Measurements from ENCODE around the gene MTG1.
"Not testable (repeated sequence)": the region's sequence is repeated elsewhere in the genome, so short reads cannot be mapped to it uniquely, and the experiment has no call there.

MTG1 gene

DNA sequence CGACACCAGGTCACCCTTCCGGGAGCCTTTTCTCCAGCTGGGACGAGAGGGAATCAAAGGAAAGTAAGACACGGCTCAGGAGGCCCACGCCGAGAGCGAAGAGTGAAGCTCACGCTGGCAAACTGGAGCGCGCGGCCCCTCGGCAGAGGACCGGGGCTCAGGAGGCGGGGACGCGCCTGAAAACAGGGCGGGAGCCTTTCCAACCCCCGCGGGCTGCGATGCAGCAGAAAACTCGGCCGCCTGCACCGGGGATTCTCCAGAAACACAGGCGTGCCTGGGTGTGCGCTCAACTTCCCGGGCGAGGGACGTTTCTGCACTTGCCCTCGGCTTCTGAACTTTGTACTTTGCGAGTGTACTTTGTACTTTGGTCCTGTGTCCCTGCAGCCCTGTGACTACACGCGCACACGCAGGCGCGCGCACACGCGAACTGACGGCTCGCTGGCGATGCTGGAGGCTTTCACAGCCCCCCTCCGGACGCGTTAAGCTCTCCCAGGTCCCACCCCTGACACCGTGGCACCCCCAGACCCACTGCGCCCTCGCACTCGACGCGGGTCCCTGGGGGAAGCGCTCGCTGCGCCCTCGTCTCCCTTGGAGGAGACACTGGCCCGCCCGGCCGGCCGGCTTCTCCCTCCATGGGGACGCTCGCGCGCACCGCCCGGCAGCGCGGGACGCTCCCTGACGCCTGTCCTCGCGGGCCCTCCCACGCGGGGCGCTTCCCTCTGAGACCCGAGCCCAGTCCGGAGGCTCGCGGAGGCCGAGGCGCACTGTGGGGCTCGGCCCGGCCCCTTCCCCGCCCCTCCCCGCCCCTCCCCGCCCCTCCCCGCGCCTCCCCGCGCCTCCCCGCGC, 15.5 kb upstream of the MTG1 start:
- Histone ChIP-seq H3K9ac (ENCODE audit: low read depth, low read length) (peak overlapping the region; percentile 86), H3K36me3 (ENCODE audit: insufficient read depth, low read length) (no peaks in the 10 kb centered on the region), H3K4me1 (ENCODE audit: insufficient read depth, low read length) (no peaks in the 10 kb centered on the region; the same call in 1 of the 2 replicates), H3K9me3 (ENCODE audit: control insufficient read depth, insufficient read depth, low read length) (no peaks in the 10 kb centered on the region)

DNA sequence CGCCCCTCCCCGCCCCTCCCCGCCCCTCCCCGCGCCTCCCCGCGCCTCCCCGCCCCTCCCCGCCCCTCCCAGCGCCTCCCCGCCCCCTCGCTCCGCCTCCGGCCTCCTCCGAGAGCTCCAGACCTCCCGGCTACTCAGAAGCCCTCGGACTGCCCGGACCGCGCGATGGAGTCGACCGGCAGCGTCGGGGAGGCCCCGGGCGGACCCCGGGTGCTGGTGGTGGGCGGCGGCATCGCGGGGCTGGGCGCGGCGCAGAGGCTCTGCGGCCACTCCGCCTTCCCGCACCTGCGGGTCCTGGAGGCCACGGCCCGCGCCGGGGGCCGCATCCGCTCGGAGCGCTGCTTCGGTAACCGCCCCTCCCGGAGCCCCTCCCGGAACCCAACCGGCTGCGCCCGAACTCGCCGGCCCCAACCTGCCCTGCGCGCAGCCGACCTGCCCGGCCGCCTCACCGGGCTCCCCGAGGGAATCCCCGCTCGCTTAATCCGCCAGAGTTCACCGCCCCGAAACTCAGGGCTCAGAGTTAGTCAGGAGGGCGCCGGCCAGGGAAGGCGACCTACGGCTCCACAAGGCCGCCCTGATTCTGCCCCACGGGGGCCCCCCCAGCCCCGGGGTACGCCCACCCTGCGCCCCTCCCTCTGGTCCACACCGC, 14.7 kb upstream of the MTG1 start, which contains the start of gene PAOX:
PAOX (plus strand) TSS at position 111 of the 649 bp plus-strand sequence; CDS start at position 166, 55 bp downstream.
- H3K9me3 ChIP-seq (ENCODE audit: control insufficient read depth, insufficient read depth, low read length), result no peaks in the 10 kb centered on the region
- H3K4me1 ChIP-seq (ENCODE audit: insufficient read depth, low read length), result no peaks in the 10 kb centered on the region; the same call in 1 of the 2 replicates
- no peaks in the 10 kb centered on the region for H3K36me3 ChIP-seq (ENCODE audit: insufficient read depth, low read length)
- H3K9ac ChIP-seq (ENCODE audit: low read depth, low read length), result peak within 1 kb of the TSS; percentile 86

DNA sequence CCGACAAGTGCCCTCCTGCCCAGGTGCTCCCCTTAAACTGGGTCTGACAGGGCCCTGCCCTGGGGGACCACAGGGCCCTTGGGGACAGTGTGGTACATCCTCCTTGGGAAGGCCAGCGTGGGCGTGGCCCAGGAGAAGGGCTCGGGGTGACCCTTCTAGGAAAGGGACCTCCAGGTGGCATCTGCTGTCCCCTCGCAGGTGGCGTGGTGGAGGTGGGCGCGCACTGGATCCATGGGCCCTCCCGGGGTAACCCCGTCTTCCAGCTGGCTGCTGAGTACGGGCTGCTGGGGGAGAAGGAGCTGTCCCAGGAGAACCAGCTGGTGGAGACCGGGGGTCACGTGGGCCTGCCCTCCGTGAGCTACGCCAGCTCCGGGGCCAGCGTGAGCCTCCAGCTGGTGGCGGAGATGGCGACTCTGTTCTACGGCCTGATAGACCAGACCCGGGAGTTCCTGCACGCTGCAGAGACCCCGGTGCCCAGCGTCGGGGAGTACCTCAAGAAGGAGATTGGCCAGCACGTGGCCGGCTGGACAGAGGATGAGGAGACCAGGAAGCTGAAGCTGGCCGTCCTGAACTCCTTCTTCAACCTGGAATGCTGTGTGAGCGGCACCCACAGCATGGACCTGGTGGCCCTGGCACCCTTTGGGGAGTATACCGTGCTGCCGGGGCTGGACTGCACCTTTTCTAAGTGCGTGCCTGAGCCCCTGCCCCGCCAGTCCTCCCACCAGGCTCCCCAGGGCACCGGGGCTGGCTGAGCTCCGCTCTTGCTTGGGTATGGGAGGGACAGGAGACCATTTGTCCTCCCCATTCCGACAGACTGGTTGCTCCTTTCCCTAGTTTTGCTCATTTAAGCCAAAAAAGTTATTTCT, 13.9 kb upstream of the MTG1 start:
- Histone ChIP-seq H3K4me1 (ENCODE audit: insufficient read depth, low read length) (no peaks in the 10 kb centered on the region; the same call in 1 of the 2 replicates), H3K9ac (ENCODE audit: low read depth, low read length) (peak overlapping the region; percentile 72; the same call in 1 of the 2 replicates), H3K9me3 (ENCODE audit: control insufficient read depth, insufficient read depth, low read length) (no peaks in the 10 kb centered on the region), H3K36me3 (ENCODE audit: insufficient read depth, low read length) (no peaks in the 10 kb centered on the region)

DNA sequence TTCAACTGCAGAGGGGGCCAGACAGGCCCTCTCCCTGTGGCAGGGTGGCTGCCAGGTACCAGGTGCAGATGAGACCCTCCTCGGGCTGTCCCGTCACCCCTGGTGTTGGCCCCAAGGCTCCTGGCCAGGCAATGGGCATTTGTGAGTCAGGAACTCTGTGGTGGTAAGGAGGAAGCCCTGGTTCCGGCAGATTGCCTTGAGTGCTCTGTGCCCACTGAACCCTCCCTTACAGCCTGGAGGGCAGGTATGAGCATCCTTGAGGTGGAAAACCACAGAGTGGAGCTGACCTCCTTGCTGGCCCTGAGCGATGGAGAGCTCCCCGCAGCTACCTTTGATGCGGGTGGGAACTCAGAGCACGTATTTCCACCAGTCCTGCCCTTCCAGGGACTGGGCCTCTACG, 12.9 kb upstream of the MTG1 start:
- Histone ChIP-seq H3K9me3 (ENCODE audit: control insufficient read depth, insufficient read depth, low read length) (no peaks in the 10 kb centered on the region), H3K36me3 (ENCODE audit: insufficient read depth, low read length) (no peaks in the 10 kb centered on the region), H3K9ac (ENCODE audit: low read depth, low read length) (no peak overlapping the region), H3K4me1 (ENCODE audit: insufficient read depth, low read length) (no peaks in the 10 kb centered on the region; the same call in 1 of the 2 replicates)

DNA sequence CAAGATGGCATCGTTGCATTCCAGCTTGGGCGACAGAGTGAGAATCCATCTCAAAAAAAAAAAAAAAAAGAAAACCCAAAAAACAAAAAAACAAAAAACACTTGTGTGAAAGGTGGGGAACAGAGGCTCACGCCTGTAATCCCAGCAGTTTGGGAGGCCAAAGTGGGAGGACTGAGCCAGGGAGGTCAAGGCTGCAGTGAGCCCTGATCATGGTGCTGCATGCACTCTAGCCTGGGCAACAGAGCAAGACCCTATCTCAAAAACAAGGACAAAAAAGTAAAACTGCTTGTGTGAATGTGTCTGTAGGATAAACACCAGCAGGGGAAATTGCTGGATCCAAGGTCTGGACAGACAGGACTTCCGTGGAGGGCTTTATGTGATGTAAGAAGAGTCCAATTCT, 10.4 kb upstream of the MTG1 start:
- no peak overlapping the region for H3K9ac ChIP-seq (ENCODE audit: low read depth, low read length)
- no peaks in the 10 kb centered on the region for H3K4me1 ChIP-seq (ENCODE audit: insufficient read depth, low read length)
- H3K36me3 ChIP-seq (ENCODE audit: insufficient read depth, low read length), result no peaks in the 10 kb centered on the region
- no peaks in the 10 kb centered on the region for H3K9me3 ChIP-seq (ENCODE audit: control insufficient read depth, insufficient read depth, low read length)

DNA sequence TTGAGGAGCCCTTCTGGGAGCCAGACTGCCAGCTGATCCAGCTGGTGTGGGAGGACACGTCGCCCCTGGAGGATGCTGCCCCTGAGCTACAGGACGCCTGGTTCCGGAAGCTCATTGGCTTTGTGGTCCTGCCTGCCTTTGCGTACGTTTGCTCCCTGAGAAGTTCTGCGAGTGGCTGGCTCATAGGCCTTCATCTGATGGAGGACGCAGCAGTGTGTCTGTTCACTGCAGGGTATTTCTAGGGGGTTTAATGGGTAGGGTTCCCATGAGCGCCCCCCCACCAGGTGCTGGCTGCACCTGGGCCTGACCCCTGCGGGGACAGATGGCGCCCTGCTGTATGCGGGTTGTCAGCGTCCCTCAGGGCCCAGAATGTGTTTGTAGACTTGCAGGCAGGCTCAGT, 9.9 kb upstream of the MTG1 start:
- no peaks in the 10 kb centered on the region for H3K9me3 ChIP-seq (ENCODE audit: control insufficient read depth, insufficient read depth, low read length)
- no peaks in the 10 kb centered on the region for H3K4me1 ChIP-seq (ENCODE audit: insufficient read depth, low read length)
- H3K9ac ChIP-seq (ENCODE audit: low read depth, low read length), result no peak overlapping the region
- no peaks in the 10 kb centered on the region for H3K36me3 ChIP-seq (ENCODE audit: insufficient read depth, low read length)

DNA sequence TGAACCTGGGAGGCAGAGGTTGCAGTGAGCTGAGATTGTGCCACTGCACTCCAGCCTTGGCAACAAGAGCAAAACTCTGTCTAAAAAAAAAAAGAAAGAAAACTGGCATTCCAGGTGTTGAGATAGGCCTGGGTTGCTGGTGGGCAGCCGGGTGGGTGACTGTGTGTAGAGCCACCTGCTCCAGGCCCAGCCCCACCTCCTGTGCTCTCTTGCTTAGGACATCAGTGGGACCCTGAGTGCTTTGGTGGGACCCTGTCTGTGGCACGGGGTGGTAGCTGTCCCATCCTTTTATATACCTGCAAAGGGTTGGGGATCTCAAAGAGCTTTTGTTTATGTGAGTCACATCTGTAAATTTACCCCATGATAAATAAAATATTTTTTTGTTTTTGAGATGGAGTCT, 8.7 kb upstream of the MTG1 start:
- H3K4me1 ChIP-seq (ENCODE audit: insufficient read depth, low read length), result peaks cover 2% of the 10 kb centered on the region; the same call in 1 of the 2 replicates
- H3K9ac ChIP-seq (ENCODE audit: low read depth, low read length), result no peak overlapping the region
- H3K36me3 ChIP-seq (ENCODE audit: insufficient read depth, low read length), result no peaks in the 10 kb centered on the region
- H3K9me3 ChIP-seq (ENCODE audit: control insufficient read depth, insufficient read depth, low read length), result no peaks in the 10 kb centered on the region

DNA sequence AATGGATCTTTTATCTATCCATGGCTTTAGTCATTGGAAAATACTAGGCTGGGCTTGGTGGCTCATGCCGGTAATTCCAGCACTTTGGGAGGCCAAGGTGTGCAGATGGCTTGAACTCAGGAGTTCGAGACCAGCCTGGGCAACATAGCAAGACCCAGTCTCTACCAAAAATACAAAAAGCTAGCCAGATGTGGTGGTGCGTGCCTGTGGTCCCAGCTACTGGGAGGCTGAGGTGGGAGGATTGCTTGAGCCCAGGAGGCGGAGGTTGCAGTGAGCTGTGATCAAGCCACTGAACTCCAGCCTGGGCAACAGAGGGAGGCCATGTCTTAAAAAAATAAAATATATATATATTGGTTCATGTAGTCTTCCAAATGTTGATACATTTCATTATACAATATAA, 7.0 kb upstream of the MTG1 start:
- H3K9ac ChIP-seq (ENCODE audit: low read depth, low read length); H3K9me3 ChIP-seq (ENCODE audit: control insufficient read depth, insufficient read depth, low read length); H3K36me3 ChIP-seq (ENCODE audit: insufficient read depth, low read length); H3K4me1 ChIP-seq (ENCODE audit: insufficient read depth, low read length): not testable (repeated sequence)

DNA sequence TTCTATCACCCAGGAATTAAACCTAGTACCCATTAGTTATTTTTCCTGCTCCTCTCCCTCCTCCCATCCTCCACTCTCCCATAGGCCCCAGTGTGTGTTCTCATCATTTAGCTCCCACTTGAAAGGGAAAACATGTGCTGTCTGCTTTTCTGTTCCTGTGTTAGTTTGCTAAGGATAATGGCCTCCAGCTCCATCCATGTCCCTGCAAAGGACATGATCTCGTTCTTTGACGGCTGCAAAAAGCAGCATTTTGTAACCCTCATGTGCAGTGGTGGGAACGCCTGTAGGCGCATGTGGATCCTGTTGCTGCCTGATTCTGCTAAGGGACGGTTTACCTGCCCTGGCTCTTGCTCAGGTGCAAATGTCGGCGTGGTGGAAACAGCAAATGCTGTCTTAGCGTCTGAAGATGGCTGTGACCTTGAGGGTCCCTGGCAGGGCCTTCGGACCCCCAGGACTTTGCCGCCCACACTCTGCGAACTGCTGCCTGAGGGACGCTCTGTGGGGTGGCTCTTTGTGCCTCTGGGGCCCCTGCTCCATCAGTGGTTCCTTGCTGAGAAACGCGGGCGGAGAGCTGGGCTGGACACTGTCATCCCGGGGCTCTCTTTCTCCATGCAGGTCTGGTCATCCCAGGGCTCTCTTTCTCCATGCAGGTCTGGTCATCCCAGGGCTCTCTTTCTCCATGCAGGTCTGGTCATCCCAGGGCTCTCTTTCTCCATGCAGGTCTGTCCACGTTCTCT, 5.6 kb upstream of the MTG1 start:
- Histone ChIP-seq H3K4me1 (ENCODE audit: insufficient read depth, low read length) (peaks cover 5% of the 10 kb centered on the region; the same call in 1 of the 2 replicates), H3K9ac (ENCODE audit: low read depth, low read length) (no peak overlapping the region), H3K36me3 (ENCODE audit: insufficient read depth, low read length) (no peaks in the 10 kb centered on the region), H3K9me3 (ENCODE audit: control insufficient read depth, insufficient read depth, low read length) (no peaks in the 10 kb centered on the region)

DNA sequence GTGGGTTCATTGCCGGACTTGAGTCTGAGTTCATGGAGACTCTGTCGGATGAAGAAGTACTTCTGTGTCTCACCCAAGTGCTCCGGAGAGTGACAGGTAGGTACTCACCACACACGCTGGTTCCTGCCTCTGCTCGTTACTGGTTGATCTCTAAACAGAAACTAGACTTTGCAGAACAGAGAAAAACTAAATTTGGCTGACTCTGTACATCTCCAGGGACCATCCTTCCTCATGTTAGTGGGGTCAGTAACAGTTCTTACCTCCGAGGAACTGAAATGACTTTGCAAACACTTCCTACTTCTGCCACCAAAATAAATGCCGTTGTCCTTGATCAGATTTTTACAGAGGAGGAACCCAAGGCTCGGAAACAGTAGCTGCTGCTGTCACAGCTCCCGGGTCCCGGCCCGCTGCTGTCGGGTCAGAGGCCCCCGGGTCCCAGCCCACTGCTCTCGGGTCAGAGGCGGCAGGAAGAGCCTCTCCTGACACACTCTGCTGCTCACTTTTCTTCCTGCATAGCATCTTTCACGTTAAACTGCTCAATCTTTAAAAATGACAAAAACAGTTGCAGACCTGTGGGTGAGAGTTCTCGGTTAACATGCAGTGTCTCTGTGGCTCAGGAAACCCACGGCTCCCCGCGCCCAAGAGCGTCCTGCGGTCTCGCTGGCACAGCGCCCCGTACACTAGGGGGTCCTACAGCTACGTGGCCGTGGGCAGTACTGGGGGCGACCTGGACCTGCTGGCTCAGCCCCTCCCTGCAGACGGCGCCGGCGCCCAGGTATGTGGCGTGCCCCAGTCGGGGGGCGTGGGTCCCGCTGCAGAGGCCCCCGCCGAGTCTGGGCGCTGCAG, 4.8 kb upstream of the MTG1 start:
- peaks cover 5% of the 10 kb centered on the region; the same call in 1 of the 2 replicates for H3K4me1 ChIP-seq (ENCODE audit: insufficient read depth, low read length)
- H3K9ac ChIP-seq (ENCODE audit: low read depth, low read length), result no peak overlapping the region
- no peaks in the 10 kb centered on the region for H3K36me3 ChIP-seq (ENCODE audit: insufficient read depth, low read length)
- H3K9me3 ChIP-seq (ENCODE audit: control insufficient read depth, insufficient read depth, low read length), result no peaks in the 10 kb centered on the region

DNA sequence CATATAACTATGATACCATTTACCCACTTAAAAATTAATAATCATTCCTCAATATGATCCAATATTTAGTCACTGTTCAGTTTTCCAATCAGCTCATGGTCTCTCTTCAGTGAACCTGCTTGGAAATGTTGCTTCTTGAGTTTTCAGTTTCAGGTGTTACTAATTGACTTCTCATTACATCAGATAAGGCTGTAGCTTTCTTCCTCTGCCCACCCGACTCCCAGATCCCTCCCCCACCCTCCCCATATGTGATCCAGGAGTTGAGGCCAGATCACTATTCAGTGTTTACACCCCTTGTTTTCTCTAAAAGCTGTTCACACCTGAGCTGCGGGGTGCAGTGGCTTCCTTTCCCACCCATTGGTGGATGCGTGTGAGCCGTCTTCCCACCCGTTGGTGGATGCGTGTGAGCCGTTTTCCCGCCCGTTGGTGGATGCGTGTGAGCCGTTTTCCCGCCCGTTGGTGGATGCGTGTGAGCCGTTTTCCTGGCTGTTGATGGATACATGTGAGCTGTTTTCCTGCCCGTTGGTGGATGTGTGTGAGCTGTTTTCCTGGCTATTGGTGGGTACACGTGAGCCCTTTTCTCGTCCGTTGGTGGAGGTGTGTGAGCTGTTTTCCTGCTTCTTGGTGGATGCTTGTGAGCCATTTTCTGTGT, 3.2 kb upstream of the MTG1 start:
- no peaks in the 10 kb centered on the region for H3K36me3 ChIP-seq (ENCODE audit: insufficient read depth, low read length)
- no peaks in the 10 kb centered on the region for H3K9me3 ChIP-seq (ENCODE audit: control insufficient read depth, insufficient read depth, low read length)
- no peak overlapping the region for H3K9ac ChIP-seq (ENCODE audit: low read depth, low read length)
- peaks cover 5% of the 10 kb centered on the region; the same call in 1 of the 2 replicates for H3K4me1 ChIP-seq (ENCODE audit: insufficient read depth, low read length)

DNA sequence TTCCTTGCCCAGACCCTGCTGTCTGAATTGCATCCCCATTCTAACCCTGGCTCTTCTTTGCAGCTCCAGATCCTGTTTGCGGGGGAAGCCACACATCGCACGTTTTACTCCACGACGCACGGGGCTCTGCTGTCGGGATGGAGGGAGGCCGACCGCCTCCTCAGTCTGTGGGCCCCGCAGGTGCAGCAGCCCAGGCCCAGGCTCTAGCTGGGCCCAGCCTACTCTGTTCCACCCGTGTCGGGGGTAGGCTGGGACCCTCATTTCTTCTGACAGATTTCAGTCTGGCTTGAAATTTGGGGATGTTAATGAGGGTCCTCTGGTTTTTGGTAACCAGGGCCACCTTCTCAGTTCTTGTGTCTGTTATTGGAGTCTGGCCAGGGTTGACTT, 2.7 kb upstream of the MTG1 start:
- H3K4me1 ChIP-seq (ENCODE audit: insufficient read depth, low read length), result peaks cover 5% of the 10 kb centered on the region; the same call in 1 of the 2 replicates
- no peaks in the 10 kb centered on the region for H3K36me3 ChIP-seq (ENCODE audit: insufficient read depth, low read length)
- H3K9ac ChIP-seq (ENCODE audit: low read depth, low read length), result no peak overlapping the region
- no peaks in the 10 kb centered on the region for H3K9me3 ChIP-seq (ENCODE audit: control insufficient read depth, insufficient read depth, low read length)
